Neural cell (in vitro differentiated cells): ENCODE data around the gene CEP120. TPM values are rescaled to one million over a fixed set of nuclear protein-coding genes. Genes with fewer than 3 reads are reported as not detected.

ENCODE experiments used
- H2AFZ ChIP-seq: fragments of 200-600, 300-800 bp; sonication (generic), shearing (Covaris generic); 2 replicates; pipeline ENCODE4 v1.6.0; 2014; ENCODE audit warnings: low read depth, mild to moderate bottlenecking, antibody characterized with exemption, low read length, moderate library complexity
- H3F3A ChIP-seq: fragments of 200-600 bp; shearing (Covaris generic); 2 replicates; pipeline ENCODE4 v1.6.1; 2016; ENCODE audit warnings: mild to moderate bottlenecking, moderate library complexity, mixed read lengths, antibody characterized with exemption, low read length; ENCODE audit not compliant: insufficient read depth, poor library complexity, severe bottlenecking
- H3K27ac ChIP-seq: fragments of 200-600, 300-800 bp; sonication (generic), shearing (Covaris generic); 2 replicates; pipeline ENCODE4 v1.5.1; 2014; ENCODE audit warnings: mild to moderate bottlenecking, low read length, moderate library complexity
- H3K27me3 ChIP-seq: fragments of 300-800, 200-600 bp; sonication (generic), shearing (Covaris generic); 2 replicates; pipeline ENCODE4 v1.6.0; 2014; ENCODE audit warnings: mild to moderate bottlenecking, low read depth, low read length, moderate library complexity; ENCODE audit not compliant: insufficient read depth
- H3K36me3 ChIP-seq: fragments of 300-800, 200-600 bp; sonication (generic), shearing (Covaris generic); 2 replicates; pipeline ENCODE4 v1.5.1; 2014; ENCODE audit warnings: mild to moderate bottlenecking, antibody characterized with exemption, low read length, moderate library complexity; ENCODE audit not compliant: insufficient read depth
- H3K4me2 ChIP-seq: fragments of 300-800, 200-600 bp; sonication (generic), shearing (Covaris generic); 2 replicates; pipeline ENCODE4 v1.6.0; 2014; ENCODE audit warnings: mild to moderate bottlenecking, low read length
- H3K4me3 ChIP-seq: fragments of 300-800, 200-600 bp; sonication (generic), shearing (Covaris generic); 2 replicates; pipeline ENCODE4 v1.5.1; 2014; ENCODE audit warnings: mild to moderate bottlenecking, low read length, moderate library complexity
- H3K79me2 ChIP-seq: fragments of 200-600 bp; shearing (Covaris generic); replicated peaks from 2 replicates; pipeline ENCODE4 v1.6.0; 2014; ENCODE audit warnings: mild to moderate bottlenecking, low read length, moderate library complexity; ENCODE audit not compliant: insufficient read depth
- H3K9ac ChIP-seq: fragments of 300-800, 200-600 bp; sonication (generic), shearing (Covaris generic); 2 replicates; pipeline ENCODE4 v1.6.1; 2016; ENCODE audit warnings: mild to moderate bottlenecking, low read length, mixed read lengths
- H3K9me2 ChIP-seq: fragments of 200-600 bp; shearing (Covaris generic); 2 replicates; pipeline ENCODE4 v1.6.1; 2016; ENCODE audit warnings: mild to moderate bottlenecking, low read length, mixed read lengths; ENCODE audit not compliant: insufficient read depth
- H3K9me3 ChIP-seq: fragments of 200-600, 300-800 bp; sonication (generic), shearing (Covaris generic); 2 replicates; pipeline ENCODE4 v1.6.1; 2016; ENCODE audit warnings: mild to moderate bottlenecking, mixed run types, low read length, moderate library complexity, mixed read lengths
- H4K20me1 ChIP-seq: fragments of 200-600 bp; shearing (Covaris generic); 2 replicates; pipeline ENCODE4 v1.6.1; 2016; ENCODE audit warnings: mild to moderate bottlenecking, mixed run types; ENCODE audit not compliant: insufficient read depth
- CTCF ChIP-seq: fragments of 450-650 bp; IDR thresholded peaks from 2 replicates; pipeline ENCODE4 v1.5.1; 2014; ENCODE audit warnings: antibody characterized with exemption, mild to moderate bottlenecking, moderate library complexity; ENCODE audit not compliant: poor library complexity, severe bottlenecking
- EP300 ChIP-seq: fragments of 450-650 bp; conservative IDR thresholded peaks from 2 replicates; pipeline ENCODE4 v1.6.1; 2014; ENCODE audit warnings: antibody characterized with exemption, mild to moderate bottlenecking, moderate library complexity; ENCODE audit not compliant: poor library complexity, severe bottlenecking
- EZH2 ChIP-seq: fragments of 200-600, 300-800 bp; shearing (Covaris generic), sonication (generic); IDR thresholded peaks from 2 replicates; pipeline ENCODE4 v1.6.1; 2014; ENCODE audit warnings: antibody characterized with exemption, low read length, borderline replicate concordance, mild to moderate bottlenecking; ENCODE audit not compliant: insufficient read depth, poor library complexity, severe bottlenecking
- MXI1 ChIP-seq: fragments of 450-650 bp; conservative IDR thresholded peaks from 2 replicates; pipeline ENCODE4 v1.6.1; 2014; ENCODE audit warnings: antibody characterized with exemption, mild to moderate bottlenecking; ENCODE audit not compliant: poor library complexity, severe bottlenecking
- POLR2AphosphoS5 ChIP-seq: IDR thresholded peaks from 2 replicates; pipeline ENCODE4 v1.6.1; 2012
- RAD21 ChIP-seq: fragments of 450-650 bp; conservative IDR thresholded peaks from 2 replicates; pipeline ENCODE4 v1.6.1; 2014; ENCODE audit warnings: antibody characterized with exemption, mild to moderate bottlenecking, moderate library complexity
- SMC3 ChIP-seq: fragments of 450-650 bp; conservative IDR thresholded peaks from 2 replicates; pipeline ENCODE4 v1.6.1; 2014; ENCODE audit warnings: antibody characterized with exemption, mild to moderate bottlenecking, moderate library complexity; ENCODE audit not compliant: poor library complexity
- TAF1 ChIP-seq: IDR thresholded peaks from 2 replicates; pipeline ENCODE4 v1.6.1; 2012; ENCODE audit warnings: low read depth
- polyA plus RNA-seq: library from polyadenylated mRNA; depleted of rRNA; stranded (reverse); fragments of >200 nt; gene quantifications from 2 replicates; pipeline ENCODE4 v1.2.3, GENCODE V29; 2014
- TF ChIP-seq, protein P1 (sequence below): IDR thresholded peaks from 2 replicates; pipeline ENCODE4 v1.6.1; 2012; ENCODE audit warnings: borderline replicate concordance

Gene CEP120
- polyA plus RNA-seq, 1 donor from 2014 or later = 33.2 TPM

DNA sequence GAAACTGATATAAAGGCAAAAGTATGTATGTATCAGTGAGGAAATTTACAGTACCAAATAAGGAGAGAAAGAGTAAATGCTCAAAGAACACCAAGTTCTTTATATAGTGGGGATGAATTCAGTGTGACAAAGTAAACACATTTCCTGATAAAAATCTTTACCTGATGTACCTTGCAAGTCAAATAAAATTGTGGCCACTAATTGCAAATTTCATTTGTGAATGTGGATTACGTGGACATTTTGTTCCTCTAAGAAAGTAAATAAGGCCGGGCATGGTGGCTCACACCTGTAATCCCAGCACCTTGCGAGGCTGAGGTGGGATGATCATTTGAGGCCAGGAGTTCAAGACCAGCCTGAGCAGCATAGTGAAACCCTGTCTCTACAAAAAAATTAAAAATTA lies 25.7 kb downstream of the CEP120 start:
- Histone ChIP-seq H2AFZ (no peak overlapping the region), H3K4me3 (no peak overlapping the region), H3K36me3 (peaks cover 5% of the 10 kb centered on the region), H3K9me3 (no peaks in the 10 kb centered on the region), H3K9me2 (no peaks in the 10 kb centered on the region), H3K27me3 (no peaks in the 10 kb centered on the region), H3K4me2 (no peak overlapping the region), H3F3A (no peaks in the 10 kb centered on the region), H4K20me1 (no peaks in the 10 kb centered on the region), H3K9ac (no peak overlapping the region), H3K27ac (no peak overlapping the region), H3K79me2 (no peaks in the 10 kb centered on the region)
- no peak for TF ChIP-seq RAD21
- TF ChIP-seq EP300 = no peak
- TF ChIP-seq POLR2AphosphoS5 = no peak
- no peak for TF ChIP-seq EZH2
- no peak for TF ChIP-seq MXI1
- TF ChIP-seq, protein P1, sequence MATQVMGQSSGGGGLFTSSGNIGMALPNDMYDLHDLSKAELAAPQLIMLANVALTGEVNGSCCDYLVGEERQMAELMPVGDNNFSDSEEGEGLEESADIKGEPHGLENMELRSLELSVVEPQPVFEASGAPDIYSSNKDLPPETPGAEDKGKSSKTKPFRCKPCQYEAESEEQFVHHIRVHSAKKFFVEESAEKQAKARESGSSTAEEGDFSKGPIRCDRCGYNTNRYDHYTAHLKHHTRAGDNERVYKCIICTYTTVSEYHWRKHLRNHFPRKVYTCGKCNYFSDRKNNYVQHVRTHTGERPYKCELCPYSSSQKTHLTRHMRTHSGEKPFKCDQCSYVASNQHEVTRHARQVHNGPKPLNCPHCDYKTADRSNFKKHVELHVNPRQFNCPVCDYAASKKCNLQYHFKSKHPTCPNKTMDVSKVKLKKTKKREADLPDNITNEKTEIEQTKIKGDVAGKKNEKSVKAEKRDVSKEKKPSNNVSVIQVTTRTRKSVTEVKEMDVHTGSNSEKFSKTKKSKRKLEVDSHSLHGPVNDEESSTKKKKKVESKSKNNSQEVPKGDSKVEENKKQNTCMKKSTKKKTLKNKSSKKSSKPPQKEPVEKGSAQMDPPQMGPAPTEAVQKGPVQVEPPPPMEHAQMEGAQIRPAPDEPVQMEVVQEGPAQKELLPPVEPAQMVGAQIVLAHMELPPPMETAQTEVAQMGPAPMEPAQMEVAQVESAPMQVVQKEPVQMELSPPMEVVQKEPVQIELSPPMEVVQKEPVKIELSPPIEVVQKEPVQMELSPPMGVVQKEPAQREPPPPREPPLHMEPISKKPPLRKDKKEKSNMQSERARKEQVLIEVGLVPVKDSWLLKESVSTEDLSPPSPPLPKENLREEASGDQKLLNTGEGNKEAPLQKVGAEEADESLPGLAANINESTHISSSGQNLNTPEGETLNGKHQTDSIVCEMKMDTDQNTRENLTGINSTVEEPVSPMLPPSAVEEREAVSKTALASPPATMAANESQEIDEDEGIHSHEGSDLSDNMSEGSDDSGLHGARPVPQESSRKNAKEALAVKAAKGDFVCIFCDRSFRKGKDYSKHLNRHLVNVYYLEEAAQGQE = no peak
- no peak for TF ChIP-seq TAF1
- no peak for TF ChIP-seq CTCF
- no peak for TF ChIP-seq SMC3

DNA sequence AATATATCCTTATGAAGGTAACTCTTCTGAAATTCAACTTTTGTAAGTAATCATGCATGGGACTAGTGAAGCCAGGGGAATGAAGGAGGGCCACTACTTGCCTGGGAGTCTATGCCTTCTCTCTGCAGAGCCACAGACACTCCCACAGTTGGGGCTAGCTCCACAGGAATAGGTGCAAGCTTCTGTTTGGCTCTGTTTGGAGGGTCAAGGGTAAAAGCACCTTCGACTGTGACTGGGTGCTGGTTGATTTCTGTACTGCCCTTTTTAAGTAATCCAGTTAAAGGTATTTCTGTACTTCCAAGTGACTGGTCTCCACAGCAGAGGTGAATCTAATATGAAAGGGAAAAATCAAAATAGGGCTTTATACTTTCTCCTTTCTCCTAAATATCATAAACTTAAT lies 32.2 kb downstream of the CEP120 start:
- no peak overlapping the region for H3K27ac ChIP-seq
- TF ChIP-seq EZH2 = no peak
- TF ChIP-seq SMC3 = no peak
- TF ChIP-seq, protein P1 = no peak
- TF ChIP-seq MXI1 = no peak
- no peak for TF ChIP-seq POLR2AphosphoS5
- no peak for TF ChIP-seq EP300
- no peak for TF ChIP-seq TAF1
- TF ChIP-seq RAD21 = no peak
- TF ChIP-seq CTCF = no peak
- H3F3A ChIP-seq = no peaks in the 10 kb centered on the region
- H3K9ac ChIP-seq = no peak overlapping the region
- no peak overlapping the region for H3K4me3 ChIP-seq
- no peaks in the 10 kb centered on the region for H3K9me2 ChIP-seq
- peaks cover 3% of the 10 kb centered on the region for H3K36me3 ChIP-seq
- H4K20me1 ChIP-seq = no peaks in the 10 kb centered on the region
- no peaks in the 10 kb centered on the region for H3K27me3 ChIP-seq
- no peak overlapping the region for H3K4me2 ChIP-seq
- H3K79me2 ChIP-seq = no peaks in the 10 kb centered on the region
- H2AFZ ChIP-seq = no peak overlapping the region
- no peaks in the 10 kb centered on the region for H3K9me3 ChIP-seq
